HUES6 (cell line): Measurements from ENCODE around the gene IGSF5.

Source experiments
- H3K27ac ChIP-seq: 2 replicates; pipeline ENCODE4 v1.7.0; 2013; ENCODE audit warnings: low read depth, mild to moderate bottlenecking, low read length, inconsistent platforms
- H3K27me3 ChIP-seq: 2 replicates; pipeline ENCODE4 v1.6.1; 2013; ENCODE audit warnings: low read length; ENCODE audit not compliant: control insufficient read depth, insufficient read depth
- H3K36me3 ChIP-seq: 2 replicates; pipeline ENCODE4 v1.6.1; 2013; ENCODE audit warnings: low read length; ENCODE audit not compliant: control insufficient read depth, insufficient read depth
- H3K4me1 ChIP-seq: 2 replicates; pipeline ENCODE4 v1.6.1; 2013; ENCODE audit warnings: low read length; ENCODE audit not compliant: control insufficient read depth, insufficient read depth
- H3K4me3 ChIP-seq: 2 replicates; pipeline ENCODE4 v1.5.1; 2013; ENCODE audit warnings: low read depth, low read length
- H3K9ac ChIP-seq: one replicate; pipeline ENCODE4 v1.6.1; 2013; ENCODE audit warnings: mild to moderate bottlenecking, low read length
- H3K9me3 ChIP-seq: 2 replicates; pipeline ENCODE4 v1.6.1; 2013; ENCODE audit warnings: low read depth, low read length; ENCODE audit not compliant: control insufficient read depth, insufficient read depth

The IGSF5 gene

GRCh38 chr21:39850333-39850732 is 105.3 kb downstream of the IGSF5 start:
- Histone ChIP-seq H3K27ac (no peak overlapping the region), H3K4me1 (peaks cover 11% of the 10 kb centered on the region), H3K27me3 (no peaks in the 10 kb centered on the region), H3K4me3 (no peak overlapping the region), H3K9me3 (0 out of 2 replicates have a peak, but pooled peaks cover 3% of the 10 kb centered on the region), H3K36me3 (no peaks in the 10 kb centered on the region), H3K9ac (no peak overlapping the region)

GRCh38 chr21:39851002-39851618 is 106.1 kb downstream of the IGSF5 start:
- no peak overlapping the region for H3K27ac ChIP-seq
- H3K4me3 ChIP-seq, result no peak overlapping the region
- H3K9ac ChIP-seq, result no peak overlapping the region
- 0 out of 2 replicates have a peak, but pooled peaks cover 3% of the 10 kb centered on the region for H3K9me3 ChIP-seq
- H3K4me1 ChIP-seq, result peaks cover 11% of the 10 kb centered on the region
- H3K36me3 ChIP-seq, result no peaks in the 10 kb centered on the region
- H3K27me3 ChIP-seq, result no peaks in the 10 kb centered on the region
